Fibroblast of peridontal ligament (primary cell): Measurements from ENCODE around the gene LCN6.
"Not testable (repeated sequence)": the region's sequence is repeated elsewhere in the genome, so short reads cannot be mapped to it uniquely, and the experiment has no call there.

Source experiments
- DNase-seq: peaks from one replicate; pipeline ENCODE4 v3.0.0-alpha.2; 2010; ENCODE audit errors: extremely low read depth

The LCN6 gene

GRCh38 chr9:136784249-136784996 is 36.1 kb upstream of the LCN6 start:
- DNase-seq, result peak; percentile 34

GRCh38 chr9:136782452-136782851 is 34.1 kb upstream of the LCN6 start:
- no peak for DNase-seq

- no peak for DNase-seq
Observed at GRCh38 chr9:136779808-136780207, 31.5 kb upstream of the LCN6 start.

DNA sequence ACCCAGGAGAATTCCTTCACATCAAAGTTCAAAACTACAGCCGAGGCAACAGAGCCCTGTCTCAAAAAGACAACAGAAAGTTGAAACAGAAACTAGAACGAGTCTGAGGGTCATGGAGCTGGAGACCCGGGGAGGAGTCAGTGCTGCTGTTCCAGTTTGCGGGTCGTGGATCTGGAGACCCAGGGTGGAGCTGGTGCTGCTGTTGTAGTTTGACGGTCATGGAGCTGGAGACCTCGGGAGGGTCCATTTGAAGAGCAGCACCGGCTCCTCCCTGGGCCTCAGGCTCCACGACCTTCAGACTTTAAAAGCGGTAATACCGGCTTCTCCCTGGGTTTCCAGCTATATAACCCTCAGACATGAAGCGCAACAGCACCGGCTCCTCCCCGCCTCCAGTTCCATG is 29.0 kb upstream of the LCN6 start:
- DNase-seq, result no peak

- DNase-seq, result no peak
Observed at GRCh38 chr9:136776947-136777346, 28.6 kb upstream of the LCN6 start.

- no peak for DNase-seq
Observed at GRCh38 chr9:136775191-136775590, 26.9 kb upstream of the LCN6 start.

DNA sequence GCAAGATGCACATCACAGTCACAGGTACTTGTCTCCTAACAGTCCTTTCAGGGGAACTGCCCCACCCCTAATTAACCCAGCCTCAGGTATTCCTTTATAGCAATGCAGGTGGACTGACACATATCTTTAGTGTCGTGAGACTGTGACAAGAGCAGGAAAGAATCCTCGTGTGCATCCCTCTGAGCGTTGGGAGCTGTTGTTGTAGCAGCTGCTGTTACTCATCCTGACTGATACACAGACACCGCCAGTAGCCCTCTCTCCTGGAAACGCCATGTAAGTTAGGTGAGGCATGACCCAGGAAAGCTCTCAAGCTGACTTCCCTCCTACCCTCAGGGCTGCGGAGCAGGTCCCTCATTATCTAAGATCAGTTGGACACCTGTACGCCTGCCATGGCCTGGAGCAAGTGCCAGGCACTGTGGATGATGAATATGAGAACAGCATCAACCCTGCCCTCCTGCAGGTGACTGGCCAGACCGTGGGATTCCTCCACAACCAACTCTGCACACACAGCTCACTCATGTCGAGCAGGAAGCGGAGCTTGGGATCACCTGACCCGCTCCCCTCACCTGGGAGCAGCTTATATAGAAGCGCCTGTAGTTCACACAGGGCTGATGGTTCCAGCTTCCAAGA is 26.2 kb upstream of the LCN6 start:
- DNase-seq, result no peak

DNA sequence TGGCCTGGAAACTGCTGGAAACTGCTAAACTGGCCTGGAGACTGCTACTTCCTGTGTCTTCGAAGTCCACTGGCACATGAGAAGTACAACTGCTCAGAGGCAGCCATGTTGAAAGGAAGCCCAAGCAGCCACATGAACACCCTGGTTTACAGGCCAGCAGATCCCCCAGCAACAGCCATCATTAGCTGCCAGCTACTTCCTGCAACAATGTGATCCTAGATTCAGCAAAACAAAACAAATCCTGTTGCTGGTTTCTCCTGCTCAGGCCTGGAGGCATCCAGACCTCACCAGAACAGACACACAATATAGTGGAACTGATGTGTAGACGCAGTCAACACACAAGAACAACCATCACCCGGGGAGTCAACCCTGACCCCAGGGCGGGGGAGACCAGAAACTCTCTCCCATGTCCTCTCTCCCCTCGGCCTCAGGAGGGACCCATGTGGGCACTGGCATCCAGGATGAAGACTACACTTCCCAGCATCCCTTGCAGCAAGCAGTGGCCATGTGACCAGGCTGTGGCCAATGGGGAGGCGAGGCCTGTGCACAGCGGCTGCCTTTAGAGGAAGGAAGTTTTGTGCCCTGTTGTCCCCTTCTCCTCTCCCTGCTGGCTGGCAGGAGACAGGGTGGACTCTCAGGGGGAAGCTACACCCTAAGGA is 25.2 kb upstream of the LCN6 start:
- DNase-seq, result no peak

DNA sequence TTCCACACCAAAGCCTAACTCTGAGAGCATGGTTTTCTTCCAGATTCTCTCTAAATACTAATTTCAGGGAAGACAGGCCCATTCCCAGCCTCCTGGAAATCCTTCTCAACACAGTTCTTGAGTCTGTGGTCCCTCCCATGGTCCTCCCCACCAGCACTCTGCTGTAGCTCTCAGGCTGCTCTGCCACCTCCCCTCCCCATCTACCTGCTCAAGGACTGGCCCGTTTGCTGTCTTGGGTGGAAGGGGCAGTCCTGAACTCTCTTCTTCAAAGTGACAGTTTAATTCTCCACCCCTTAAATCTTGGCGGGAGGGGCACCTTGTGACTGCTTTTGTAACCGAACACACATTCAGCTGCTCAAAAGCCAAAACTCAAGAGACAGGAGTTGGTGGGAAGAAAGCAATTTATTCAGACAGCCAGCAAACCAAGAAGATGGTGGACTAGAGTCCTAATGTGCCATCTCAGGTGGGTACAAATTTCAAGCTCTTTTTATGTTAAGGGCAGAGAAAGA is 23.6 kb upstream of the LCN6 start:
- no peak for DNase-seq

DNA sequence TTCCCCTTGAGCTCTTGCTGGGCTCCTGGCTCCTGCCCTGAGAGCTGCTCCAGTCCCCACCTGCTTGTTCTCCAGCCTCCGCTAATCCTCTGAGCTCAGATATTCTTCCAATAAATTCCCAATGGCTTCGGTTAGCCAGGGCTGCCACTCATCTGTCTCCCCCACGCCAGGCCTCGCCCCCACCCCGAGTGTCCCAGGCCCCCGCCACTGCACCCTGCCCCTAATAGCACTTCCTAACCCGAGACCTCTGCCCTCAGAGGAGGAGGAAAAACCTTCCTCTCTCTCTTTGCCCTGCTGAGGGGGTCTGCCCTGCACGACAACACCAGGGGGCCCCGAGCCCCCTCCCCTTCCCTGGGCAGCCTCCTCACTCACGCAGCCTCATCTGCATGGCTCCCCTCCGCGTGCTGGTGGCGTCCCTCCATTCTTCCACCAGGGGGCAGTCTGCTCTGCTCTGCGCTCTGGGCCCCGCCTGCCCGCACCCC is 21.4 kb upstream of the LCN6 start:
- no peak for DNase-seq

- DNase-seq, result peak; percentile 23
Observed at GRCh38 chr9:136766410-136767120, 18.2 kb upstream of the LCN6 start.

GRCh38 chr9:136765745-136766409 is 17.6 kb upstream of the LCN6 start:
- not testable (repeated sequence) for DNase-seq

DNA sequence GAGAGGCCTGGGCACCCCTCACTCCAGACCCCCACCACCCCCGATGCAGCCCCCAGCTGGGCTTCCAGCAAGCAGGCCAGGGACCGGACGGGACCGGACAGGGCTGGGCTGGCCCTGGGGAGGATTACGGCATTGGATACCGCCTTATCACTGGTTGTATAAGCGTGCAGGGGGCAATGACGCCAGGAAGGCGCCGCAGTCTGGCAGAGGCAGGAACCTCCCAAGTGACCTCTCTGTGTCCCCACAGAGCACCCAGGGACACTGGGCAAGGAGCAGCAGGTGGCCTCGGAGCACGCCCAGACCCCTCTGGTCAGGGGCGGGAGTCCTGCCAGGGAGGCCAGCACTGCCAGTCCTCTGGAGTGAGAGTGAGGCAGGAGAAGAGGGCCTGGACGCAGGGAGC is 16.7 kb upstream of the LCN6 start:
- DNase-seq, result no peak

- DNase-seq, result no peak
Observed at GRCh38 chr9:136764301-136764891, 16.1 kb upstream of the LCN6 start, which contains the start of gene LCN15. TSS of gene LCN15 (minus strand) at chr9:136764518. CDS start at chr9:136764488, 30 bp downstream.

- DNase-seq, result no peak
Observed at GRCh38 chr9:136763649-136764035, 15.3 kb upstream of the LCN6 start.

- DNase-seq, result no peak
Observed at GRCh38 chr9:136762915-136763648, 14.8 kb upstream of the LCN6 start.

DNA sequence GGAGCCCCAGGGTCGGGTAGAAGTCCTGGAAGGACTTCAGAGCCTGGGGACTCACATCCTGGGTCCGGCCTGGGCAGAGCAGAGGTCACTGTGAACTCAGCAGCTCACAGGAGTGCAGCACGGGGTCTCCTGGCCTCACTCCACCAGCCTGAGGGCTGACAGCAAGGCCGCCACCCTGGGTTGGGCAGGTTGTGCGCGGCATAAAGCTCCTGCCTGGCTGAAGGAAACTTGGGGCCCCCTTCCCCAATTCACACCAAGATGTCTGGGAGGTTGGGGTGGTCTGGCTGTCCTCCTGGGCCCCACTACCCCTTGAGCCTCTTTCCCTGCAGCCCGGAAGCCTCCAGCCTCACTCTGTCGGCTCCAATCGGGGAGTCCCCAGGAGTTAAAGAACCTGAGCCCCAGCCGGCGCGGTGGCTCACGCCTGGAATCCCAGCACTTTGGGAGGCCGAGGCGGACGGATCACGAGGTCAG is 13.9 kb upstream of the LCN6 start:
- no peak for DNase-seq

DNA sequence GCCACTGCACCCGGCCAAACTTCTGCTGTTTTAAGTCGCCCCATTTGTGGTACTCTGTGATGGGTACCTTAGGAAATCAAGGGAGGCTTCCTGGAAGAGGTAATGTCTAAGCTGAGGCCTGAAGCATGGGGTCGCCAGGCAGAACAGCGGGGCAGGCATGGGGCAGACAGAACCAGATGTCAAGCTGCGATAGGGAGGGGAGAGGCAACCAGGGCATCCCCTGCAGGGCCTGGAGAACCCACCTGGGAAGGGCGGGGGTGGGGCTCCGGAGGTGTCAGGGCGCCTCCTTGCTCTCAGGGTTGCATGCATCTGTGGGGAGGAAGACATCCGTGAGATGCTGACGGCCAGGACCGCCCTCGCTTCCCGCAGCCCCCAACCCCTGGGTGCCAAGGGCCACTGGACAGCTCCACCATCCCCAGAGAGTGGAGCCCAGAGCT is 13.2 kb upstream of the LCN6 start:
- no peak for DNase-seq

- DNase-seq, result peak; percentile 63
Observed at GRCh38 chr9:136760834-136761544, 12.7 kb upstream of the LCN6 start.
